Nephron progenitor cell (in vitro differentiated cells): ENCODE measurements around the gene ULK4.
A peak's percentile ranks its signal among the peaks of the same experiment; 100 is the strongest.

Experiments
- DNase-seq: peaks from one replicate; pipeline ENCODE4 v3.0.0; 2021
- H3K27ac Mint-ChIP-seq: 2 replicates; pipeline ENCODE4 v1.8.0; 2021; ENCODE audit warnings: mild to moderate bottlenecking, moderate library complexity, mixed read lengths
- H3K27me3 Mint-ChIP-seq: 2 replicates; pipeline ENCODE4 v1.8.0; 2021; ENCODE audit warnings: mild to moderate bottlenecking, low read depth, mixed read lengths; ENCODE audit not compliant: poor library complexity
- H3K36me3 Mint-ChIP-seq: 2 replicates; pipeline ENCODE4 v1.8.0; 2021; ENCODE audit warnings: low read depth, mixed read lengths
- H3K4me1 Mint-ChIP-seq: 2 replicates; pipeline ENCODE4 v1.8.0; 2021; ENCODE audit warnings: mixed read lengths
- H3K4me3 Mint-ChIP-seq: 2 replicates; pipeline ENCODE4 v1.8.0; 2021; ENCODE audit warnings: mild to moderate bottlenecking, moderate library complexity, mixed read lengths
- H3K9me3 Mint-ChIP-seq: 2 replicates; pipeline ENCODE4 v1.8.0; 2021; ENCODE audit warnings: mild to moderate bottlenecking, moderate library complexity, mixed read lengths
- TF ChIP-seq, protein P1 (sequence below): fragments of 200-600 bp; sonication (generic); IDR thresholded peaks from 2 replicates; pipeline ENCODE4 v1.5.0; 2021; ENCODE audit warnings: antibody characterized with exemption

ULK4 gene

DNA sequence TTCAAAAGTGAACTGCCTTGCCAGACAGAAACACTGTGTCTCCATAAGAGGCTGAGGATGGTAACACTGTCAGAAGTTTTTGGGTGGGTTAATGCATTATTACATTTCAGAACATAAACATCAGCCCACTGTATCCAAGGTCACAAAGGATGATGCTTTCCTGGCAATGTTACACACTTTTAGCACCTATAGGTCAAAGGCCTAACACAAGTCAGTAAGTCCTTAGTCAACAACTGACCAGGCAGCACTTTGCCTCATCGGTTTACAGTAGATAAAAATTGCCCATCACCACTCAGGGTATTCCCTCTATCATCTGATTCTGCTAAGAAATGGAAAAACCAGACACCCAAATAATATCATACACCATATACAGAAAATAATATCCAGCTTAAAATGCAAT lies 664.2 kb downstream of the ULK4 start:
- H3K27ac Mint-ChIP-seq = no peak overlapping the region

DNA sequence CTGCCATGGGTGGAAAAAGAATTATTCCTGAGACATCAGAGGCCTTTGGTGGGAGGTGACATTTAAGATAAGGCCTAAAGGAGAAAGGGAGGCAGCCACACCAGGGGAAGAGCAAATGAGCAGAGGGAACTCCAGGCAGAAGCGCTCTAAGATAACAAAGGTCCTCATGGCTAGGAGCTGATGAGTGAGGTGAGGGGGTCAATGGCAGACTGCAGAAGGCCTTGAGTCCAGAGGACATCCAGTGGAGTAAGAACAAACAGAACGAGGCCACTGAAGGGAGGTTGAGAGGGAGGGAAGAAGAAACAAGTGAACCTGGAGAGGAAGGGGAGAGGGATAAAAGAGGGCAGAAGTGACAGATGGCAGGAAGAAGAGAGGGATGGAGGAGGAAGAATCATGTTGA lies 665.3 kb downstream of the ULK4 start:
- peak overlapping the region; percentile 10 for H3K27ac Mint-ChIP-seq
- TF ChIP-seq, protein P1, sequence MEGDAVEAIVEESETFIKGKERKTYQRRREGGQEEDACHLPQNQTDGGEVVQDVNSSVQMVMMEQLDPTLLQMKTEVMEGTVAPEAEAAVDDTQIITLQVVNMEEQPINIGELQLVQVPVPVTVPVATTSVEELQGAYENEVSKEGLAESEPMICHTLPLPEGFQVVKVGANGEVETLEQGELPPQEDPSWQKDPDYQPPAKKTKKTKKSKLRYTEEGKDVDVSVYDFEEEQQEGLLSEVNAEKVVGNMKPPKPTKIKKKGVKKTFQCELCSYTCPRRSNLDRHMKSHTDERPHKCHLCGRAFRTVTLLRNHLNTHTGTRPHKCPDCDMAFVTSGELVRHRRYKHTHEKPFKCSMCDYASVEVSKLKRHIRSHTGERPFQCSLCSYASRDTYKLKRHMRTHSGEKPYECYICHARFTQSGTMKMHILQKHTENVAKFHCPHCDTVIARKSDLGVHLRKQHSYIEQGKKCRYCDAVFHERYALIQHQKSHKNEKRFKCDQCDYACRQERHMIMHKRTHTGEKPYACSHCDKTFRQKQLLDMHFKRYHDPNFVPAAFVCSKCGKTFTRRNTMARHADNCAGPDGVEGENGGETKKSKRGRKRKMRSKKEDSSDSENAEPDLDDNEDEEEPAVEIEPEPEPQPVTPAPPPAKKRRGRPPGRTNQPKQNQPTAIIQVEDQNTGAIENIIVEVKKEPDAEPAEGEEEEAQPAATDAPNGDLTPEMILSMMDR = no peak
- no peaks in the 10 kb centered on the region for H3K9me3 Mint-ChIP-seq
- peaks cover 41% of the 10 kb centered on the region for H3K4me1 Mint-ChIP-seq
- H3K36me3 Mint-ChIP-seq = no peaks in the 10 kb centered on the region
- peaks cover 3% of the 10 kb centered on the region for H3K27me3 Mint-ChIP-seq
- no peak overlapping the region for H3K4me3 Mint-ChIP-seq
- DNase-seq = no peak

More for the DNA sequence above, 664.2 kb downstream of the ULK4 start:
- TF ChIP-seq, protein P1 = no peak
- Mint-ChIP-seq H3K36me3 (no peaks in the 10 kb centered on the region), H3K27me3 (peaks cover 3% of the 10 kb centered on the region), H3K4me3 (no peak overlapping the region), H3K4me1 (peaks cover 41% of the 10 kb centered on the region), H3K9me3 (no peaks in the 10 kb centered on the region)
- DNase-seq = no peak

DNA sequence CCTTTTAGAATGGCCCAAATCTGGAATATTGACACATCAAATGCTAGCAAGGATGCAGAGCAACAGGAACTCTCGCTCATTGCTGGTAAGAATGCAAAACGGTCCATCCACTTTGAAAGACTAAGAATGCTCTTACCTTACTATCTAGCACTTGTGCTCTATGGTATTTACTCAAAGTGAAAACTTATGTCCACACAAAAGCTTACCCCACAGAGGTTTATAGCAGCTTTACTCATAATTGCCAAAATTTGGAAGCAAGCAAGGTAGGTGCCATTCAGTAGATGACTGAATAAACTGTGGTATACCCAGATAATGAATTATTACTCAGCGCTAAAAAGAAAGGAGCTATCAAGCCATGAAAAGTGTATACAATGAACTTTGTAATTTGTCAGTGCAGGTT lies 666.2 kb downstream of the ULK4 start:
- TF ChIP-seq, protein P1 = no peak
- Mint-ChIP-seq H3K27ac (no peak overlapping the region), H3K9me3 (no peaks in the 10 kb centered on the region), H3K4me1 (peaks cover 47% of the 10 kb centered on the region), H3K27me3 (peaks cover 3% of the 10 kb centered on the region), H3K36me3 (no peaks in the 10 kb centered on the region), H3K4me3 (no peak overlapping the region)
- DNase-seq = no peak

DNA sequence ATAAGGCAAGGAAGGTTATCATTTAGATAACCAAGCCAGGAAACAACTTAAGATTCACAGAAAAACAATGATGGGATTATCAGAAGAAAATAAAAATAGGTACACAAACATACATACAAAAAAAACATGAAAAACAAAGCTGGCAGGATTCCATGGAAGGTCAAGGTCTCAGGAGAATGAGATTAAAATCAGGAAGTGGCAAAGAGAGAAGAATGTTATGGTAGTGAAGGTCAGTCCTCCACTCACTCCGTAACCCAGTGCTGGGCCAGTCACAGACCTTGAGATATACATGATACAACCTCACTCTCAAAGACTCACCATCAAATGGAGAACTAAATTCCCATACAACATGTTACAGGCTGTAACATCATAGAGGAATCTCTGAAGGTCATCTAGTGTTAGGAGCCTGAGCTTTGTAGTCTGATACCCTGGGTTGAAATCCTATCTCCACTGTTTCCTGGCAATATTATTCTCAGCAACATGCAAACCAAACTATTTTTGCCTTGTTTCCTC lies 668.7 kb downstream of the ULK4 start:
- Mint-ChIP-seq H3K27me3 (peaks cover 6% of the 10 kb centered on the region), H3K36me3 (no peaks in the 10 kb centered on the region), H3K4me1 (peaks cover 50% of the 10 kb centered on the region), H3K9me3 (no peaks in the 10 kb centered on the region), H3K27ac (peak overlapping the region; percentile 16), H3K4me3 (no peak overlapping the region)
- TF ChIP-seq, protein P1 = no peak
- DNase-seq = no peak

DNA sequence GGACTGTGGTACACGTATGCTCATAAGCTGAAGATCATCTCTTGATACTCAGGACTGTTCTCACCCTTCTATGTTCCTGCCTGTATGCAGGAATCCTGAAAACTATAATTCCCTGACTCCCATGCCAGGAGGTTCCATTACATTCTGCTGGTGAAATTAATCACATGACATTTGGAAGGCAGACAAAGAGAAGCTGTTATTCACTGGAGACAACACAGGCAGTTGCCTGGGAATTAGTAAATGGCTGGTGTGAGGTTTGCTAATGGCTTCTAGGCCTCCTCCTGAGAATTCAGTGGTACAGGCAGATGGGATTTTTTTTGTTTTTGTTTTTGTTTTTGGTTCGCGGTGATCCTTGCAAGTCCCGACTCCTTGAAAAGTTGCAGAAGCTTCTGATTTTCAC lies 671.2 kb downstream of the ULK4 start:
- Mint-ChIP-seq H3K4me1 (peaks cover 32% of the 10 kb centered on the region), H3K36me3 (no peaks in the 10 kb centered on the region), H3K9me3 (no peaks in the 10 kb centered on the region), H3K27me3 (peaks cover 7% of the 10 kb centered on the region), H3K27ac (no peak overlapping the region), H3K4me3 (no peak overlapping the region)
- TF ChIP-seq, protein P1 = no peak
- no peak for DNase-seq

DNA sequence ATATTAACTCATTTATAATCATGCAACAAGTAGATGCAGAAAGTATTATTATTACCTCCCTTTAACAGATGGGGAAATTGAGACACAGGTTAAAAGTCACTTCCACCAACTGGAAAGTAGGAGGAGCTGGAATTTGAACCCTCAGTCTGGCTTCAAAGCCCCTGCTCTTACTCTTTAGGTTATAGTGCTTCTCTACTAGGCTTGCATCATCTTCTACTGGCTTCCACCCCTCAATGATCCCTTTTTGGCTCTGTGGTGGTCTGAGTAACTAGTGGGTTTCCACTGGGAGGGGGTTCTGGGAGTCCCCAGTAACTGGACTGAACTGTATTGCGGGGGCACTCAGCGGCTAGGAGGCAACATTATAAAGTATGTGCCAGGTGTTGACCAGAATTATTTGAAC lies 671.6 kb downstream of the ULK4 start:
- no peak for DNase-seq
- Mint-ChIP-seq H3K27ac (no peak overlapping the region), H3K9me3 (no peaks in the 10 kb centered on the region), H3K4me3 (no peak overlapping the region), H3K36me3 (no peaks in the 10 kb centered on the region), H3K4me1 (peaks cover 31% of the 10 kb centered on the region), H3K27me3 (peaks cover 7% of the 10 kb centered on the region)
- TF ChIP-seq, protein P1 = no peak
